PFSK-1 (cell line): Measurements from ENCODE around the gene MYO7B.

ENCODE experiments used
- FOXP2 ChIP-seq: optimal IDR thresholded peaks from 2 replicates; pipeline ENCODE3; 2011; ENCODE audit warnings: borderline replicate concordance, control low read depth, inconsistent platforms; ENCODE audit not compliant: insufficient read depth; ENCODE audit errors: extremely low read length, extremely low read depth
- POLR2AphosphoS5 ChIP-seq: IDR thresholded peaks from 2 replicates; pipeline ENCODE4 v1.6.1; 2012; ENCODE audit warnings: low read depth, mild to moderate bottlenecking, control low read depth, low read length, moderate library complexity
- REST ChIP-seq, 2 experiments: IDR thresholded peaks; 2 replicates each; pipeline versions ENCODE4 v1.6.1 to v1.8.0; 2011 to 2012; ENCODE audit warnings: low read depth in 2 of 2, low read length in 2 of 2, control low read depth in 1 of 2, inconsistent platforms in 1 of 2, mild to moderate bottlenecking in 1 of 2, moderate library complexity in 1 of 2; ENCODE audit not compliant: insufficient read depth in 1 of 2
- SIN3A ChIP-seq: IDR thresholded peaks from 2 replicates; pipeline ENCODE4 v1.6.1; 2012; ENCODE audit warnings: mild to moderate bottlenecking, low read length, moderate library complexity, borderline replicate concordance; ENCODE audit not compliant: insufficient read depth
- TAF1 ChIP-seq: IDR thresholded peaks from 2 replicates; pipeline ENCODE4 v1.6.1; 2012; ENCODE audit warnings: low read length, control low read depth, borderline replicate concordance; ENCODE audit not compliant: insufficient read depth

The MYO7B gene

GRCh38 chr2:127545796-127546195 is 10.3 kb downstream of the MYO7B start:
- no peak for TF ChIP-seq SIN3A
- no peak for TF ChIP-seq REST (IDR thresholded peaks at IDR 0.05; ENCODE audit: insufficient read depth in 1 of 2, low read depth in 2 of 2, low read length in 2 of 2)
- TF ChIP-seq FOXP2 = no peak
- no peak for TF ChIP-seq TAF1
- no peak for TF ChIP-seq POLR2AphosphoS5

- TF ChIP-seq SIN3A = no peak
- TF ChIP-seq POLR2AphosphoS5 = no peak
- no peak for TF ChIP-seq TAF1
- TF ChIP-seq FOXP2 = no peak
- no peak for TF ChIP-seq REST (IDR thresholded peaks at IDR 0.05; ENCODE audit: insufficient read depth in 1 of 2, low read depth in 2 of 2, low read length in 2 of 2)
Observed at GRCh38 chr2:127546797-127547196, 11.3 kb downstream of the MYO7B start.

GRCh38 chr2:127551221-127551930 is 15.9 kb downstream of the MYO7B start:
- no peak for TF ChIP-seq POLR2AphosphoS5
- no peak for TF ChIP-seq TAF1
- TF ChIP-seq FOXP2 = no peak
- TF ChIP-seq REST (IDR thresholded peaks at IDR 0.05; ENCODE audit: insufficient read depth in 1 of 2, low read depth in 2 of 2, low read length in 2 of 2) = no peak
- no peak for TF ChIP-seq SIN3A

GRCh38 chr2:127552336-127552735 is 16.9 kb downstream of the MYO7B start:
- TF ChIP-seq TAF1 (no peak), FOXP2 (no peak), SIN3A (no peak), POLR2AphosphoS5 (no peak), REST (IDR thresholded peaks at IDR 0.05; ENCODE audit: insufficient read depth in 1 of 2, low read depth in 2 of 2, low read length in 2 of 2) (no peak)
